Endothelial cell of umbilical vein (primary cell): ENCODE data around the gene SEMA3A. TPM values are rescaled to one million over a fixed set of nuclear protein-coding genes. Genes with fewer than 3 reads are reported as not detected.

Source experiments
- BruUV-seq: library from RNA; stranded (reverse); fragments of 400-500 nt; replicated peaks from 2 replicates; lab custom pipeline; 2021; lab: Mats Ljungman, UMichigan
- CTCF ChIA-PET: fragments of 300-600, 350-600 bp; sonication (Branson Sonifier 250); formaldehyde crosslinking; loops from one replicate; lab custom pipeline; 2021; ENCODE audit warnings: antibody characterized with exemption, inconsistent platforms; lab: Charles Lee
- POLR2A ChIA-PET: fragments of 300-600, 350-600 bp; sonication (Branson Sonifier 250); formaldehyde crosslinking; loops from one replicate; lab custom pipeline; 2021; ENCODE audit warnings: antibody characterized with exemption, inconsistent platforms; lab: Charles Lee
- DNase-seq: peaks from one replicate; pipeline ENCODE4 v3.0.0-alpha.2; 2011; ENCODE audit warnings: low read depth, low spot score
- FAIRE-seq: peaks from 2 replicates; lab custom pipeline; 2011; peaks lifted over from hg19 to GRCh38; lab: Jason Lieb, UNC
- H2AFZ ChIP-seq: 2 replicates; pipeline ENCODE4 v1.6.0; 2012; ENCODE audit warnings: low read depth, low read length, control low read depth, inconsistent platforms
- H3K27ac ChIP-seq: 2 replicates; pipeline ENCODE4 v1.5.1; 2011; ENCODE audit warnings: low read depth, mild to moderate bottlenecking, control low read depth, low read length, moderate library complexity; ENCODE audit not compliant: insufficient read depth
- H3K27me3 ChIP-seq, 2 experiments: 2 replicates each; pipeline versions ENCODE4 v1.6.0 to v1.6.1; 2011; ENCODE audit warnings: low read length in 2 of 2, mixed read lengths in 1 of 2; ENCODE audit not compliant: control insufficient read depth in 2 of 2, insufficient read depth in 2 of 2
- H3K36me3 ChIP-seq, 2 experiments: 2 replicates in 1 of 2; 3 replicates in 1 of 2; pipeline ENCODE4 v1.5.1; 2011; ENCODE audit warnings: low read length in 2 of 2, mild to moderate bottlenecking in 1 of 2, moderate library complexity in 1 of 2; ENCODE audit not compliant: control insufficient read depth in 2 of 2, insufficient read depth in 2 of 2; ENCODE audit errors: extremely low read depth in 1 of 2
- H3K4me1 ChIP-seq: 3 replicates; pipeline ENCODE4 v1.5.1; 2011; ENCODE audit warnings: mild to moderate bottlenecking, low read length; ENCODE audit not compliant: control insufficient read depth, insufficient read depth; ENCODE audit errors: extremely low read depth
- H3K4me2 ChIP-seq: 2 replicates; pipeline ENCODE4 v1.6.1; 2011; ENCODE audit warnings: low read length, control low read depth, mixed read lengths; ENCODE audit not compliant: insufficient read depth
- H3K4me3 ChIP-seq, 3 experiments: fragments of 200-600 bp in 1 of 3; sonication (generic), shearing (Covaris generic) in 1 of 3; replicated peaks in 1 of 3; 2 replicates each; pipeline ENCODE4 v1.5.1; 2011 to 2016; ENCODE audit warnings: control low read depth in 3 of 3, low read length in 3 of 3, mild to moderate bottlenecking in 2 of 3, inconsistent platforms in 1 of 3, low read depth in 1 of 3, moderate library complexity in 1 of 3; ENCODE audit not compliant: insufficient read depth in 1 of 3
- H3K79me2 ChIP-seq: 2 replicates; pipeline ENCODE4 v1.6.0; 2012; ENCODE audit warnings: low read length, inconsistent platforms; ENCODE audit not compliant: control insufficient read depth, insufficient read depth
- H3K9ac ChIP-seq: replicated peaks from 2 replicates; pipeline ENCODE3; 2011; ENCODE audit warnings: low read length, control low read depth; ENCODE audit not compliant: insufficient read depth; ENCODE audit errors: extremely low read depth
- H3K9me1 ChIP-seq: replicated peaks from 3 replicates; pipeline ENCODE4 v1.6.0; 2011; ENCODE audit warnings: mild to moderate bottlenecking, low read length; ENCODE audit not compliant: control insufficient read depth, insufficient read depth; ENCODE audit errors: extremely low read depth
- H3K9me3 ChIP-seq: replicated peaks from 2 replicates; pipeline ENCODE4 v1.5.1; 2012; ENCODE audit warnings: low read length, inconsistent platforms; ENCODE audit not compliant: control insufficient read depth, insufficient read depth
- H4K20me1 ChIP-seq: replicated peaks from 2 replicates; pipeline ENCODE3; 2011; ENCODE audit warnings: mild to moderate bottlenecking, low read length; ENCODE audit not compliant: control insufficient read depth, insufficient read depth; ENCODE audit errors: extremely low read depth
- EZH2 ChIP-seq: IDR thresholded peaks from 2 replicates; pipeline ENCODE4 v1.6.1; 2012; ENCODE audit warnings: borderline replicate concordance, low read depth, mild to moderate bottlenecking, moderate library complexity, low read length, inconsistent platforms; ENCODE audit not compliant: severe bottlenecking
- FOS ChIP-seq: IDR thresholded peaks from 2 replicates; pipeline ENCODE4 v1.6.1; 2011; ENCODE audit warnings: mild to moderate bottlenecking, low read length, moderate library complexity, borderline replicate concordance; ENCODE audit not compliant: insufficient read depth
- GATA2 ChIP-seq: IDR thresholded peaks from 2 replicates; pipeline ENCODE4 v1.7.0; 2011; ENCODE audit warnings: low read depth, mild to moderate bottlenecking, moderate library complexity, mixed read lengths, low read length; ENCODE audit not compliant: insufficient read length, insufficient read depth
- JUN ChIP-seq: IDR thresholded peaks from 2 replicates; pipeline ENCODE4 v1.6.1; 2011; ENCODE audit warnings: borderline replicate concordance, low read depth; ENCODE audit not compliant: insufficient read length, insufficient read depth
- MYC ChIP-seq: IDR thresholded peaks from one replicate; pipeline ENCODE4 v1.6.1; 2011; ENCODE audit warnings: mild to moderate bottlenecking, low read depth, low read length
- POLR2A ChIP-seq: IDR thresholded peaks from 2 replicates; pipeline ENCODE4 v1.6.1; 2012; ENCODE audit warnings: low read depth, mild to moderate bottlenecking, control low read depth, low read length
- POLR2AphosphoS5 ChIP-seq: IDR thresholded peaks from 2 replicates; pipeline ENCODE4 v1.6.1; 2012; ENCODE audit warnings: low read depth, mild to moderate bottlenecking, control low read depth, low read length, moderate library complexity; ENCODE audit not compliant: insufficient read depth
- dilution Hi-C: fragments of 300-500 bp; cut with MboI; formaldehyde crosslinking; loops from one replicate; pipeline ENCODE4 v1.15.0; 2019; ENCODE audit warnings: low sequenced_read_pairs; ENCODE audit not compliant: extremely low pct_ligation_motif_present
- intact Hi-C: fragments of 100-400 bp; cut with micrococcal nuclease; formaldehyde crosslinking; loops from one replicate; pipeline ENCODE4 v1.10.0; 2022
- polyA plus RNA-seq, 4 experiments: library from polyadenylated mRNA; depleted of rRNA in 3 of 4; stranded (reverse) in 3 of 4; unstranded in 1 of 4; fragments of >200 nt; gene quantifications; 2 replicates each; pipeline versions ENCODE4 v1.2.1 to v1.2.3, GENCODE V29; 2011 to 2012; ENCODE audit warnings: missing spikeins in 1 of 4
- total RNA-seq: library from RNA; stranded (reverse); gene quantifications from 2 replicates; pipeline ENCODE4 v1.2.3, GENCODE V29; 2021
- TF ChIP-seq, protein P1 (sequence below), 2 donors: IDR thresholded peaks; 1 replicate in 1 of 2; 2 replicates in 1 of 2; pipeline ENCODE4 v1.5.1; 2011; ENCODE audit warnings: low read length in 2 of 2, mild to moderate bottlenecking in 2 of 2, moderate library complexity in 2 of 2, control low read depth in 1 of 2, inconsistent platforms in 1 of 2, low read depth in 1 of 2; ENCODE audit not compliant: insufficient read depth in 1 of 2; ENCODE audit errors: extremely low read depth in 1 of 2
- TF ChIP-seq, protein P2 (sequence below): IDR thresholded peaks from 2 replicates; pipeline ENCODE4 v1.6.1; 2011; ENCODE audit not compliant: insufficient read depth, insufficient read length

Gene SEMA3A
- total and polyA plus RNA-seq, 2 donors (not counting 3 experiments of a cell fraction or from before 2014, with no cell fraction given): 0.68 to 1.2 TPM

DNA sequence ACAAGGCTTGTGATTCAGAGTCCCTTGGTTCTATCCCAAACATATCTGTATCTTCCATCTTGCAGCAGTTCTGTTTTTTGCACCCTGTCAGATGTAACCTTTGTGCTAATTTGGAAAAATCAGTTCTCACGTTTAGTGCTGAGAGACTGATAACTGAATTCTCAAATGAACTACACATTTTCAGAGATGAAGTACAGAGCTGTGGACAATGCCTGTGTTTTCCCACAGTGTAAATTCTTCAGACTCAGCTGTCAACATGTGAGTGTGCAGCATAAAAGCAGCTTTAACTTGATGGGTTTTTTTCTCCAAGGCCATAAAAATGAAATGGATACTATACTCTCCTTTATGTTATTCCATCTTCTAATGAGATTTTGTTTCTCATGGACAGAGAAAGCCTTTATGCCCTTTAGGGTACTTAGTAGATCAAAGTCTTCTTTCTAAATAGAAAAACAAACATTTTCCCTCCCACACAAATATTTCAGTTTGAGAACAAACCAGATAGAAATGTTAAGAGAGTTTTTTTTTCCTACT is 150.9 kb downstream of the SEMA3A start:
- dilution Hi-C loops (no loop called here), intact Hi-C loops (no loop called here)
- Histone ChIP-seq H3K27me3 (no peaks in the 10 kb centered on the region), H3K36me3 (no peaks in the 10 kb centered on the region), H3K27ac (no peak overlapping the region), H4K20me1 (no peaks in the 10 kb centered on the region), H3K9ac (no peak overlapping the region), H3K79me2 (no peaks in the 10 kb centered on the region), H3K9me1 (no peaks in the 10 kb centered on the region), H2AFZ (no peak overlapping the region), H3K4me2 (no peak overlapping the region), H3K4me1 (peaks cover 13% of the 10 kb centered on the region), H3K4me3 (no peak overlapping the region), H3K9me3 (no peaks in the 10 kb centered on the region)
- TF ChIP-seq GATA2: no peak
- TF ChIP-seq, protein P1, sequence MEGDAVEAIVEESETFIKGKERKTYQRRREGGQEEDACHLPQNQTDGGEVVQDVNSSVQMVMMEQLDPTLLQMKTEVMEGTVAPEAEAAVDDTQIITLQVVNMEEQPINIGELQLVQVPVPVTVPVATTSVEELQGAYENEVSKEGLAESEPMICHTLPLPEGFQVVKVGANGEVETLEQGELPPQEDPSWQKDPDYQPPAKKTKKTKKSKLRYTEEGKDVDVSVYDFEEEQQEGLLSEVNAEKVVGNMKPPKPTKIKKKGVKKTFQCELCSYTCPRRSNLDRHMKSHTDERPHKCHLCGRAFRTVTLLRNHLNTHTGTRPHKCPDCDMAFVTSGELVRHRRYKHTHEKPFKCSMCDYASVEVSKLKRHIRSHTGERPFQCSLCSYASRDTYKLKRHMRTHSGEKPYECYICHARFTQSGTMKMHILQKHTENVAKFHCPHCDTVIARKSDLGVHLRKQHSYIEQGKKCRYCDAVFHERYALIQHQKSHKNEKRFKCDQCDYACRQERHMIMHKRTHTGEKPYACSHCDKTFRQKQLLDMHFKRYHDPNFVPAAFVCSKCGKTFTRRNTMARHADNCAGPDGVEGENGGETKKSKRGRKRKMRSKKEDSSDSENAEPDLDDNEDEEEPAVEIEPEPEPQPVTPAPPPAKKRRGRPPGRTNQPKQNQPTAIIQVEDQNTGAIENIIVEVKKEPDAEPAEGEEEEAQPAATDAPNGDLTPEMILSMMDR (IDR thresholded peaks at IDR 0.05; ENCODE audit: extremely low read depth in 1 of 2, insufficient read depth in 1 of 2, low read depth in 1 of 2, low read length in 2 of 2): no peak
- TF ChIP-seq JUN: no peak
- no peak for TF ChIP-seq EZH2
- TF ChIP-seq POLR2A: no peak
- no peak for TF ChIP-seq FOS
- TF ChIP-seq MYC: no peak
- no peak for TF ChIP-seq POLR2AphosphoS5
- TF ChIP-seq, protein P2, sequence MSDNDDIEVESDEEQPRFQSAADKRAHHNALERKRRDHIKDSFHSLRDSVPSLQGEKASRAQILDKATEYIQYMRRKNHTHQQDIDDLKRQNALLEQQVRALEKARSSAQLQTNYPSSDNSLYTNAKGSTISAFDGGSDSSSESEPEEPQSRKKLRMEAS: no peak
- no TSS peak for BruUV-seq
- POLR2A ChIA-PET: no interaction called here
- no peak for FAIRE-seq
- DNase-seq: no peak
- CTCF ChIA-PET: no interaction called here
